ENCODE results near the gene FAM219A. TPM values are rescaled to one million over a fixed set of nuclear protein-coding genes. Genes with fewer than 3 reads are reported as not detected.
"Not testable (repeated sequence)": the region's sequence is repeated elsewhere in the genome, so short reads cannot be mapped to it uniquely, and the experiment has no call there.

The FAM219A gene
- total RNA-seq, 1 donor from 2014 or later, result 5.9 TPM

DNA sequence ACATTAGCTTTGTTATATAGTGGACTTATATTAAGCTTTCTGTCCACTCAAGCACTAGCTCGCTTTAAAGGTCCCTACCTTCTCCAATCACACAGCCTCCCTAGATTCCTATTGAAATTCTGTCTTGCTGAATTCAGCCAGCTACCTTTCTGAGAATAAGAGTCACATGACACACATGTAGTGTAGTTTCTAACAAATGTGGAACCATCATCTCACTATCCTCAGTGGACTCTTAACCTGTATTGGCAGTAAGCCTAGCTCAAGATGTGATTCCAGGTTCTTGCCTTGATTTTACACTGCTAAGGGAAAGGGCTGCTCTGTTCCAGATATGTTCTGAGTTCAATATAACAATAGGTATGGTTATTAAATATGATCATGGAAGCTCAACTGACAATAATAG lies 11.4 kb downstream of the FAM219A start:
- ATAC-seq (peak; percentile 19), DNase-seq (ENCODE audit: low spot score) (no peak)

DNA sequence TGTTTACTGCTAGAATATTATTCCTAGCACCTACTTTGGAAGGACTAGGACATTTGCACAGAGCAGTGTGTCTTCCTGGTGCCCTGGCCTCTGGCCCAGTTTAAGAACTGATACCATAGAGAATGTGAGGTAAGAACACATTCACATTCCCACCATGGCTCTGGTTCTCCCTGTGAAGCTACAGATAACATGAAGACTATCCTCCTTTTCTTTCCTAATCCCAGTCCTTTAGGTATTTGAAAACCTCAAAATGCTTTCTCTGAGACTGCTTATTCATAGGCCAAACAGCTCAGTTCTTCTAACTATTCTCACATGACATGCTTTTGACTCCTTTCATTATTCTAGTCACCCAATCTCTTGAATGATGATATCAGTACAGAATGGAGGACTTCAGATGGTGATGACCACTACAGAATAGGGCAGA lies 11.9 kb downstream of the FAM219A start:
- ATAC-seq (no peak), DNase-seq (ENCODE audit: low spot score) (no peak)

DNA sequence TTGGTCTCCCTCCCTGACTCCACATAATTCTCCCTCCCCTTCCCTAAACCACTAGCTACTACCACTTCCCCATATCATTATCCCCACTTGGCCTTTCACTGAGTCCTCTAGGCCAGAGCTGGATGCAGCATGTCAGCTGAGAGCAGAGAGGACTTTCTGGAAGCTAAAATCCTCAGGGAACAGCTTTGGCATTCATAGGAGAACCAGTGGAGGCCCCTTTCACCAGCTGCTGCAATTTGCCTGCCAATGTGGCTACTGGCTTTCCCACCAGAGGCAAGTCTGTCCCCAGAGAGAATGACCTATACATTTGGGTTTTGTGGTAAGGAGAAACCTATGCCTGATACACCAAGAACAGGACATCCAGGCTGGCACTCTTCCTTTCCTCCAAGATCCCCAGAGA lies 14.4 kb downstream of the FAM219A start:
- no peak for DNase-seq (ENCODE audit: low spot score)
- no peak for ATAC-seq

DNA sequence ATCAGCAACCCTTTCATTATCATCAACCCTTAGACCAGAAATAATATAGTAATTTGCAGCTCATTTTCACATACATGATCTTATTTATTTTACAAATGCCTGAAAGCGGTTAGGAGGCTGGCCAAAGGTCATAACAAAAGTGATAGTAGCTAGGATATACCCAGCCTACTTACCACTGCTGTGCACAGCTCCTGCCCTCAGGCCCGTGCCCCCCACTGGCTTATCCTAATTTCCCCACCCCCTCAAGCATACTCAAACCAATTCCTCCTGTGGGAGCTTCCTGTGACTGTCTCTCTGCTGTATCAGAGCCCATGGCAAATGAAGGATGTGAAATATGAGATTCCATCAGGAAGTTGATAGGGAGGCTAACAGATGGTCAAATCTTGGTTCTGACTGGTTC lies 14.8 kb downstream of the FAM219A start:
- no peak for DNase-seq (ENCODE audit: low spot score)
- ATAC-seq, result peak; percentile 49

DNA sequence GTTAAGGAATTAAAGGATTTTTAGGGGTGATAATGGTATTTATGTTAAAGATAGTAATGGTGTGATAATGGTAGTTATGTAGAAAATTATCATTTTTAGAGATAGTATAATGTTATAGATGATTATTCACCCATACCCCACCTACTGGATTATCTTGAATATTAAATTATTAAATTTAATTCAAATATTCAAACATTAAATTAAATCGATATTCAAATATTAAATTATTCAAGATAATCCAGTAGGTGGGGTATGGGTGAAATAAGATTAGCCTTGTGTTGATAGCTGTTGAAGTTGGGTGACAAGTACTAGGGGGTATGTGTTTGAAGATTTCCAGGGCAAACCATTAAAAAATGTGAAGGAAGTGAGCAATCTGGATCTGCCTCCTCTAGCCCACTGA lies 15.6 kb downstream of the FAM219A start:
- ATAC-seq (no peak), DNase-seq (ENCODE audit: low spot score) (no peak)

- ATAC-seq, result no peak
- DNase-seq (ENCODE audit: low spot score), result no peak
Observed at GRCh38 chr9:34440017-34440416, 18.4 kb downstream of the FAM219A start.

- DNase-seq (ENCODE audit: low spot score); ATAC-seq: not testable (repeated sequence)
Observed at GRCh38 chr9:34438465-34438864, 19.9 kb downstream of the FAM219A start.

DNA sequence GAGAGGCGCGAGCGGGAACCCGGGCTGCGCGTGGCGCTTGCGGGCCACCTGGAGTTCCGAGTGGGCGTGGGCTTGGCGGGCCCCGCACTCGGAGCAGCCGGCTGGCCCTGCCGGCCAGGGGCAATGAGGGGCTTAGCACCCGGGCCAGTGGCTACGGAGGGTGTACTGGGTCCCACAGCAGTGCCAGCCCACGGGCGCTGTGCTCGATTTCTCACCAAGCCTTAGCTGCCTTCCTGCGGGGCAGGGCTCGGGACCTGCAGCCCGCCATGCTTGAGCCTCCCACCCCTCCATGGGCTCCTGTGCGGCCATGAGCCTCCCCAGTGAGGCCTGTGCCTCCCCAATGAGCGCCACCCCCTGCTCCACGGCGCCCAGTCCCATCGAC lies 20.5 kb downstream of the FAM219A start:
- DNase-seq (ENCODE audit: low spot score); ATAC-seq: not testable (repeated sequence)

GRCh38 chr9:34437006-34437925 lies 21.1 kb downstream of the FAM219A start:
- DNase-seq (ENCODE audit: low spot score), result no peak

DNA sequence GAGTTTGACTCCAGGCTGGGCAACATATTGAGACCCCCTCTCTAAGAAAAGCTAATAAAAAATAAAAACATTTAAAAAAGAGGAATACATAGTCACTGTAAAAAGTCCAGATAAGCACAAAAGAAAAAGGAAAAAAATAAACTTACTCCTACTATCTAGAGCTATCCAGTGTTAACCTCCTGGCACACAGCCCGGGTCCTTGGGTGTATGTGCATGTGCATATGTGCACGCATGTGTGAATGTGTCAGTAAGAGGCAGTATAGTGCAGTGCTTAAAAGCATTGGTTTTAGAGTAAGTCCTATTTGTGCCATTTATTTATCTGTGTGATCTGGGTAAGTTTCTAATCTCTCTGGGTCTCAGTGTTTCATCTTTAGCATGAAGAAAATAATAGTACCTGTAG lies 26.7 kb downstream of the FAM219A start:
- DNase-seq (ENCODE audit: low spot score) (no peak), ATAC-seq (no peak)

More at GRCh38 chr9:34437006-34437925, 21.1 kb downstream of the FAM219A start:
- ATAC-seq, result peak; percentile 98

DNA sequence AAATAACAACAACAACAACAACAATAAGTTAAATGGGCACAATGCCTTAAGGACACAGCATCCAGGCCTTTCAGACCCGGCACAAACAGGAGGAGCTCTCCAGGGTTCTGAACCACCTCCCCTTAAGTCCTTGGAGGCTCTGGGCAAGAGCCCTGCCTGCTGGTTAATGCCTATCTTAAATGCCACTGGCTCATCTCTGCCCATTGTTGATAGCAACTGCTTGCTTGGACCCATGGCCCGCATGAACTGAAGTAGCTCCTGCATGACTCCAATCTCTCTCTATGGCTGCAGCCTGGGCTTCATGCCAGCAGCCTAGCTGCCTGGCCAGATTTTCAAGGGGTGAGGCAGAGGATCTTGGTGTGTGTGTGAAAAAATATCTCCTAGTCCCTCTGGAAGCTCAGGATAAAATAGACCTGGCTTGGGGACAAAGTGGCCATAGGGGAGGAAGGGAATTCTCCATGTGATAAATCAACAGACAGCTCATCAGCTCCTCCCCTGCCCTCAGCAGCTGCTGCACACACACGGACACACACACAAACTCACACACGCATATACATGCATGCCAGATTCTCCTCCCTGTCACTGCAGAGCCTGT lies 27.4 kb downstream of the FAM219A start:
- ATAC-seq, result peak; percentile 69
- peak; percentile 81 for DNase-seq (ENCODE audit: low spot score)

DNA sequence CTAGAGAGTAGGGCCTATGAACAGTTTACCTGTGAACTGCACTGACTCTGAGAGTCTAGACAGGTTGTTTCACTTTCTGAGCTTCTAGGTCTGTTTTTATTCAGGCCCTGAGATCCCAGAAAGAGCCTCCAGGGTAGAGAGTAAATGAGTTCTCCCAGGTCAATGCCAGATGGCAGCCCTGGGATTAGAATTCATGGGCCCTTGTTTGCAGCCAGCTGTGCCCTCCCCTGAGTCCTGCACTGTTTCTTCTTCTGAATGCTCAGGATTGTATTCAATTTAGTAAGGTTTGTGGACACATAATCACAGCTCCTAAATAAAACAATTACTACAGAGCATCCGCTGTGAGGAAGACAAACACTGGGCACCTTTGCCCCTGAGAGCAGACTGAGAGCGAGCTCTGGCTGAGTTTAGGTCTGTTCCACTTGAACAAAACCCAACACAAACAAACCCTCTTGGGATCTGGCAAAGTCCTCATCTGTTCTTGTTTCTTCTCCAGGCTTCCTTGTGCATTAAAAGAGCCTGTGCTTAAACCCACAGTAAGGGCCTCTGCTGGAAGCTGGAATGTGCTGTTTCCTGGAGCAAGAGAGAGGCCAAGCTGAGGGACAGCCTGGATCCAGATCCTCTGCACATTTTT lies 29.9 kb downstream of the FAM219A start:
- DNase-seq (ENCODE audit: low spot score), result peak; percentile 81
- peak; percentile 91 for ATAC-seq

DNA sequence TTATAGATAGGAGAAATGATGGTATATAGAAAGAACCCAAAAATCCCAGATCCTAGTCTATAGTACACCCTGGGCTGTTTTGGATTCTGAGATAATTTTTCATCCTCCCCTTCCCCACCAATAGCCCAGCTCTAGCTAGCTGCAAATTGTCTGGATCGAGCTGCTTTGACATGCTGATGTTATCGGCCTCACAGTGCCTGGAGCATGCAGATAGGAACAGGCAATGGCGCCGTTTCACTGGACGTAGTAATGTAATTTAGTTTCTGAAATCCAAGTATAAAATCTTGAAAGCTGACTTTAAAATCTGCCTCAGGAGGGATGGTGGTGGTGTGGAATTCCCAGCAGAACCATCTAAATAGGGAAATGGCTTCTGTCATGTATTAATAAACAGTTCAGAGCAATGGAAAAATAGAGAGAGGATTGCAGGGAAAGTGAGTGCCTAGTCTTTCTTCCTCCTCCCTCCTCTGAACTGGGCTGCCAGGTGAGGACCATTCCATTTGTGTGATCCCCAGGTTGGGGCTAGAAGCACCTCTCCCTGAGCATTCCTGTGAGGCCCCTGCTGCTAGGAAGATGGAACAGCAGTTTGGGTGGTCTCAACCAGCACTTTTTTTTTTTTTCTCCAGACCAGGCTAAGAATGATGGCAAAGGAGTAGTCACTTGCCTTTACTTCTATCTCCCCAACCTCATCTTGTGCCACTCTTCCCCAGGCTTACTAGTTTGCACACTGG lies 31.9 kb downstream of the FAM219A start:
- ATAC-seq (no peak), DNase-seq (ENCODE audit: low spot score) (no peak)

- no peak for ATAC-seq
- no peak for DNase-seq (ENCODE audit: low spot score)
Observed at GRCh38 chr9:34419716-34420504, 38.5 kb downstream of the FAM219A start.

- ATAC-seq, result no peak
- DNase-seq (ENCODE audit: low spot score), result no peak
Observed at GRCh38 chr9:34417734-34418133, 40.6 kb downstream of the FAM219A start.

DNA sequence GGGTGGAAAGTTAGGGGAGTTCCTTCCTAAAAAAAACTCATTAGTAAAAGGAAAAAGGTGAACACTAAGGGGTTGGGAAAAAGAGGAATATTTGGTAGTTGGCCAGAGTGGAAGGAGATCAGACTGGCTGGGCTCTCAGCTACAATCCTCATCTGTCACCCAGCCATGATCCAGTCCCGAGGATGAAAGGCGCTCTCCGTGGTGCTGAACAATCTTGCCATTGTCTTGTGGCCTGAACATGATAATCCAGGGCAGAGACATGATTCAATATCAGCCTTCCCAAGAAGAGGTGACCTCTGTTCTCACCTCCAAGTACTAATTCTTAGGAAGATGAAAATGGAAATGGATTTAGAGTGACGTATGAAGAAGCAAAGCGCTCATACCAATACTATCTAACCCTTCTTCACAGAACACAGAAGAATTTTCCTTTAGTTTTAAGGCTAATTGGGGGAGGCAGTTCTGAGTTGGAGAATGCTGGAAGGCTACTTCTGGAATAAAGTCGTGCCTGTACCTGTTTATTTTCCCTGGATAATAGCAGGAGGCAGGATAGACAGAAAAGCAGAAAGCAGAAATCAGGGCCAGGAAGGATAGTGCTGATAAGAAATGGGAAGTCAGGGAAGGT lies 45.0 kb downstream of the FAM219A start:
- ATAC-seq (peak; percentile 55), DNase-seq (ENCODE audit: low spot score) (no peak)

DNA sequence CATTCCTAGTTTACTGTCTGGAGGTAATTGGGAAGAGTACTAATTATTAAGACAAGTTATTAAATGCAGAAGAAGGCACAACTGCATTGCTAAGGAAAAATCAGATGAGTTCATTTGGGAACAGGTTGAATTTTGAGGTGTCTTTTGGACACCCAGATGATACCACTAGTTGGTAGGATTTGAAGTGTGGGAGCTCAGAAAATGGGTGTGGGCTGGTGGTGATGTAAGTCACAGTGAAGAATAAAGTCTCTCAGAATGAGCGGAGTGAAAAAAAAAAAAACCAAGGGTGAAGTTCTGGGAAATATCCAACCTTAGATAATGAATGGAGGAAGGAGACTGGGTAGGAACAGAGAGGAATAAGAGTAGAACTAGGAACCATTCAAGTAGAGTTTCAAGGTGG lies 46.0 kb downstream of the FAM219A start:
- DNase-seq (ENCODE audit: low spot score) (no peak), ATAC-seq (no peak)

- ATAC-seq, result no peak
- DNase-seq (ENCODE audit: low spot score), result no peak
Observed at GRCh38 chr9:34409154-34409553, 49.2 kb downstream of the FAM219A start.

DNA sequence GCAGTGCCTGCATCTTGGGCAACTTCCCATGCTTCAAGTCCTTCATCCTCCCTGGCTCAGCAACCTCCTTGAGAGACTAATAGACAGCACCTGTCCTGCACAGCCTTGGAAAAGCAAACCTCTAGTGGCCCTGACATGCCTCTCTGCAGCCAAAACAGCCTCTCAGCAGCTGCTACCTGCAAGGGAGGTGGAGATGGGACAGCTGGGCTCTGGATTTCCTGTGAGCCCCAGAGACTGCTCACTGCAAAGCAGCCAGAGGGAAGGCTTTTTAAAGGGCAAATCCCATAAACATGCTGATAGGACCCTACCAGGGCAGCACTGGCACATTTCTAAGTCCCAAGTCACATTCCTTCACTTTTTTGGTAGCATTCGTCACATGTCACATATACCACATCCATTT lies 50.2 kb downstream of the FAM219A start:
- no peak for ATAC-seq
- no peak for DNase-seq (ENCODE audit: low spot score)

GRCh38 chr9:34406219-34406618 lies 52.2 kb downstream of the FAM219A start:
- ATAC-seq (no peak), DNase-seq (ENCODE audit: low spot score) (no peak)
